ENCODE results near the gene PLXNA2. TPM values are rescaled to one million over a fixed set of nuclear protein-coding genes. Genes with fewer than 3 reads are reported as not detected.

PLXNA2 gene
- total and polyA plus RNA-seq, 2 of the 8 experiments (the other 6 are each of a cell fraction or from before 2014, with no cell fraction given) = 0.33 to 1.5 TPM

DNA sequence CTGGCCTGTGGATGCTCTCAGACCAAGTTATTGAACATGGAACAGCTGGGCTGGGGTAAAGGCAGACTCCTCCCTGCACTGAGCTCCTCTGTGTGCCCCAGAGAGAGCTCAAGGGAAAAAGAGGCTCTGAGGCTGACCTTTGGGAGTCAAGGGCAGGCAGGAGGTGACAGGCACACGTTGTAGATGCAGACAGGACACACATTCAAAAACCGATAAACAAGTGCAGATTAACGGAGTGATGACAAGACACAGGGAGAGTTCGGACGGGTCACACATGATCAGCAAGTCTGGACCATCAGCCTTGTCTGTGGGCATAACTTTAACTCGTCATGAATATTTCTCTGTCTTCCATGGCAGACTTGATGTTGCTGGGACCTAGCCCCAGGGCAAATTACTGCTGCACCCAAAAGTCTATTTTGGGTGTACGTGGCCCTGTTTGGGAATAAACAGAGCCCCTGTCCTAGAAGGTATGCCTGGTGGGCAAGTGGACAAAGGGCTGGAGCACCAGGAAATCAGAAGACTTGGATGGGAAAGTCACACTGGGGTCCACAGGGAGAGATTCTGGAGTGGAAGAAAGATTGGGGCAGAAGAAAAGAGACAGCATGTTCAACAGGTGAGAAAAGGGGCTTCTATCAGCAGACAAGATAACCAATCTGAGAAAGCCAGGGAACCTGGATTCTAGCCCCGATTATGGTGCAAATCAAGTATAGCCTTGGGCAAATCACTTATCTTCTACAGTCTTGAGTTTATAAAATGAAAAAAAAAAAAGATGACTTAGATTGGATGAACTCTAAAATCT, 74.9 kb downstream of the PLXNA2 start (continued):
- TF ChIP-seq PHF8 (conservative IDR thresholded peaks at IDR 0.05; ENCODE audit: low read depth, low read length) = no peak
- no peak for TF ChIP-seq KDM1A (IDR thresholded peaks at IDR 0.05; ENCODE audit: borderline replicate concordance, low read length)
- TF ChIP-seq TEAD4 (IDR thresholded peaks at IDR 0.05; ENCODE audit: low read depth, low read length) = no peak
- TF ChIP-seq CHD1 (IDR thresholded peaks at IDR 0.05; ENCODE audit: low read depth, low read length) = no peak
- TF ChIP-seq CHD7 (IDR thresholded peaks at IDR 0.05; ENCODE audit: insufficient replicate concordance, low read length) = no peak
- TF ChIP-seq JUN (IDR thresholded peaks at IDR 0.05; ENCODE audit: low read depth, low read length) = no peak
- no peak for TF ChIP-seq KDM4A (IDR thresholded peaks at IDR 0.05; ENCODE audit: low read depth, low read length, severe bottlenecking)
